Rectal smooth muscle tissue (tissue), 1 donor: Measurements from ENCODE around the gene ADAMTS12.

ENCODE experiments used
- H3K27ac ChIP-seq: one replicate; pipeline ENCODE4 v1.7.0; 2013; ENCODE audit warnings: low read depth, low read length, inconsistent platforms
- H3K27me3 ChIP-seq: one replicate; pipeline ENCODE4 v1.7.0; 2013; ENCODE audit warnings: low read length; ENCODE audit not compliant: control insufficient read depth, insufficient read depth
- H3K36me3 ChIP-seq: one replicate; pipeline ENCODE4 v1.7.0; 2013; ENCODE audit warnings: low read length; ENCODE audit not compliant: control insufficient read depth, insufficient read depth
- H3K4me1 ChIP-seq: one replicate; pipeline ENCODE4 v1.7.0; 2013; ENCODE audit warnings: low read length; ENCODE audit not compliant: control insufficient read depth, insufficient read depth
- H3K4me3 ChIP-seq: one replicate; pipeline ENCODE4 v1.7.0; 2013; ENCODE audit warnings: low read length
- H3K9ac ChIP-seq: one replicate; pipeline ENCODE4 v1.7.0; 2013; ENCODE audit warnings: low read length

The ADAMTS12 gene

GRCh38 chr5:33785571-33785970 lies 106.2 kb downstream of the ADAMTS12 start:
- Histone ChIP-seq H3K27me3 (no peaks in the 10 kb centered on the region), H3K4me1 (no peaks in the 10 kb centered on the region), H3K27ac (no peak overlapping the region), H3K36me3 (no peaks in the 10 kb centered on the region), H3K9ac (no peak overlapping the region), H3K4me3 (no peak overlapping the region)

GRCh38 chr5:33781286-33781685 lies 110.5 kb downstream of the ADAMTS12 start:
- Histone ChIP-seq H3K9ac (no peak overlapping the region), H3K27me3 (no peaks in the 10 kb centered on the region), H3K36me3 (no peaks in the 10 kb centered on the region), H3K4me3 (no peak overlapping the region), H3K27ac (no peak overlapping the region), H3K4me1 (no peaks in the 10 kb centered on the region)

GRCh38 chr5:33776151-33776660 lies 115.6 kb downstream of the ADAMTS12 start:
- no peaks in the 10 kb centered on the region for H3K27me3 ChIP-seq
- H3K4me1 ChIP-seq, result no peaks in the 10 kb centered on the region
- no peaks in the 10 kb centered on the region for H3K36me3 ChIP-seq
- no peak overlapping the region for H3K4me3 ChIP-seq
- H3K27ac ChIP-seq, result no peak overlapping the region
- no peak overlapping the region for H3K9ac ChIP-seq

- H3K9ac ChIP-seq, result no peak overlapping the region
- H3K4me3 ChIP-seq, result no peak overlapping the region
- no peaks in the 10 kb centered on the region for H3K36me3 ChIP-seq
- H3K27me3 ChIP-seq, result no peaks in the 10 kb centered on the region
- no peak overlapping the region for H3K27ac ChIP-seq
- no peaks in the 10 kb centered on the region for H3K4me1 ChIP-seq
Measured at GRCh38 chr5:33774341-33774740, 117.4 kb downstream of the ADAMTS12 start.

GRCh38 chr5:33772380-33772897 lies 119.4 kb downstream of the ADAMTS12 start:
- Histone ChIP-seq H3K9ac (no peak overlapping the region), H3K4me3 (no peak overlapping the region), H3K27me3 (no peaks in the 10 kb centered on the region), H3K36me3 (no peaks in the 10 kb centered on the region), H3K4me1 (no peaks in the 10 kb centered on the region), H3K27ac (no peak overlapping the region)

DNA sequence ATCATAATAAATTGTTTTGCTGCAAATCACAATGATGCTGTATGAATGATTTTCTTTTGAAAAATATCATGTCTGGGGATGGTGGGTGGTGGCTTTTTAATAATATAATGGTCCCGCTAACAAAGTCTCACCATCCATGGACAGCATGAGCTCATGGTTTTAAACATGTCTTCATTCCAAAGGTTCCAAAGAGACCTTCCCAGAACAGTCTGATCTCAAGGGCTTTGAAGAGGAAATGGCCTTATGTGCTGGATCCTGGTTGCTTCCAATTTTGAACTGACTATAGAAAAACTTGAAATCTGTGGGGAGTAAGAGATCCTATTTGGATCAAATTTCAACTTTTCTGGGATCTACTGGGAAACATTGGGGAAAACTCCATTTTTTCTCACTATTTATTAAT lies 121.8 kb downstream of the ADAMTS12 start:
- Histone ChIP-seq H3K4me1 (no peaks in the 10 kb centered on the region), H3K36me3 (no peaks in the 10 kb centered on the region), H3K9ac (no peak overlapping the region), H3K27me3 (no peaks in the 10 kb centered on the region), H3K27ac (no peak overlapping the region), H3K4me3 (no peak overlapping the region)

DNA sequence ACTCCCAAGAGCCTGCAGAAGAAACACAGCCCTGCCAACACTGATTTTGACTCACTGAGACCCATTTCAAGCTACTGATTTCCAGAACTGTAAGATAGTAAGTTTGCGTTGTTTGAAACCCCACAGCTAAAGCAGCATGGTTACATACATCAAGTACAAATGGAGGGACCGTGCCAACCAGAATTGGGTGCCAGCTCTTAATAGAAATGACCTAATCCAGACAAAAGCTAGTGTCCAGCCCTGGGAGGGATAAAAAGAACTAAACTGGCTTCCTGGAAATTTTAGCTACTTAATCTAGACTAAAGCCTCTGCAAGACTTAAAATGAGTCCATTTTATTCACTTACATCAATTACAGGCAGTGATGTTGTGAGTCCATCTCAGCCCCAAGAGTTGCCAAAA lies 122.6 kb downstream of the ADAMTS12 start:
- no peaks in the 10 kb centered on the region for H3K27me3 ChIP-seq
- H3K9ac ChIP-seq, result no peak overlapping the region
- H3K27ac ChIP-seq, result no peak overlapping the region
- H3K4me1 ChIP-seq, result no peaks in the 10 kb centered on the region
- no peak overlapping the region for H3K4me3 ChIP-seq
- no peaks in the 10 kb centered on the region for H3K36me3 ChIP-seq

DNA sequence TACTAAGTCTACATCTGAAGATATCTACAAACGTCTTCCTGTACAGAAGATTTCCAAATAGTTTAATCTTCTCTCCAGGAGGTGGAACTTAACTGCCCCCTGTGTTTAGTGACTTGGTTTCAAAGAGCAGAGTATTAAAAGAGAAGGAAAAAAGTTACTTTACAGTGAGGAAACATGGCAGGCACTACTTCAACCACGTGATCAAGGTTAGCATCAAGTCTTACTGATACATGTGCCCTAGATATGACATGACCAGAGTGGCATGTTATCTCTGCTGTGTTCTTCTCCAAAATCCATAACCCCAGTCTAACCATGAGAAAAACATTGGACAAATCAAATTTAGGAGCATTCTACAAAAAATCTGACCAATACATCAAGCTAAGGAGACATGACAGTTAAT lies 125.8 kb downstream of the ADAMTS12 start:
- Histone ChIP-seq H3K4me3 (no peak overlapping the region), H3K36me3 (no peaks in the 10 kb centered on the region), H3K27me3 (no peaks in the 10 kb centered on the region)

DNA sequence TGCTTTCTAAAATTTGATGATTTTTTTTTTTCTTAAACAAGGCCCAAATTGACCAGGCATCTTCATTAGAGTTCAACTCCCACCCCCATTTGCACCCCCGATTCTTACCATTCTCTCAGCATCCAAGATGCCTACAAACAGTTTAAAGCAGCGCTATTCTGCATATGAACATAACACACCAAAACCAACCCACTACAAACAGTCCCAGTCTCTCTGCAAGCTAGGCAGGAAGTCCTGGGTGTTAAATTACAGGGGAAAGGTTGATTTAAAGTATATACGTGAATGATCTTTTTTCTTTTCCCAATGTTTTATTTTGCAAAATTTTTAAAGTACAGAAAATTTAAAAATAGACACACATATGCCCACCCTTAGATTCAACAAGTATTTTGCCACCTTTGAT lies 127.0 kb downstream of the ADAMTS12 start:
- no peaks in the 10 kb centered on the region for H3K4me1 ChIP-seq

More for the DNA sequence above, 125.8 kb downstream of the ADAMTS12 start:
- Histone ChIP-seq H3K4me1 (no peaks in the 10 kb centered on the region), H3K9ac (no peak overlapping the region), H3K27ac (no peak overlapping the region)

GRCh38 chr5:33763435-33763834 lies 128.4 kb downstream of the ADAMTS12 start:
- Histone ChIP-seq H3K9ac (no peak overlapping the region), H3K4me3 (no peak overlapping the region), H3K27me3 (no peaks in the 10 kb centered on the region), H3K4me1 (no peaks in the 10 kb centered on the region), H3K27ac (no peak overlapping the region), H3K36me3 (no peaks in the 10 kb centered on the region)

More for the DNA sequence above, 127.0 kb downstream of the ADAMTS12 start:
- H3K4me3 ChIP-seq, result no peak overlapping the region
- H3K27me3 ChIP-seq, result no peaks in the 10 kb centered on the region
- H3K36me3 ChIP-seq, result no peaks in the 10 kb centered on the region
- H3K27ac ChIP-seq, result no peak overlapping the region
- H3K9ac ChIP-seq, result no peak overlapping the region

- Histone ChIP-seq H3K36me3 (no peaks in the 10 kb centered on the region), H3K4me3 (no peak overlapping the region)
Measured at GRCh38 chr5:33762859-33763258, 128.9 kb downstream of the ADAMTS12 start.

DNA sequence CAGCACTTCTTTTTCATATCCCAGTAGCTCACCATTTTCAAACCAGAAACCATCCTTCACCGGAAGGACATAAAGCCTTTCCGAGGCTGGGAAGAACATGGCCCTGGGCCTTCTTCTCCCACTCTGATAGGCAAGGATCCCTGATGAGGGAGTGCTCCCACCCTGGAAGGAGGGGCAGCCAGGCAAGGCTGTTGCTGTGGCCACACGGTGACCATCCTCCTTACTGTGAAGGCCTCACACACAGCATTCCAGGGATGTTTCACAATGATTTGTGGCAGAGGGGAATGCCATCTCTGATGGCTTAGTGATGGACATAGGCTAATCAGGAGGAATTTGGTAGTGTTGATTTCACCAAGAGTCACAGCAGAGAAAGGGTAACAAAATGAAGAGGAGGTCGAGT lies 130.7 kb downstream of the ADAMTS12 start:
- H3K4me1 ChIP-seq, result no peaks in the 10 kb centered on the region
- no peak overlapping the region for H3K27ac ChIP-seq
- no peaks in the 10 kb centered on the region for H3K27me3 ChIP-seq
- H3K36me3 ChIP-seq, result no peaks in the 10 kb centered on the region
- H3K4me3 ChIP-seq, result no peak overlapping the region
- H3K9ac ChIP-seq, result no peak overlapping the region

More at GRCh38 chr5:33762859-33763258, 128.9 kb downstream of the ADAMTS12 start:
- H3K9ac ChIP-seq, result no peak overlapping the region
- H3K27me3 ChIP-seq, result no peaks in the 10 kb centered on the region
- H3K4me1 ChIP-seq, result no peaks in the 10 kb centered on the region
- H3K27ac ChIP-seq, result no peak overlapping the region

DNA sequence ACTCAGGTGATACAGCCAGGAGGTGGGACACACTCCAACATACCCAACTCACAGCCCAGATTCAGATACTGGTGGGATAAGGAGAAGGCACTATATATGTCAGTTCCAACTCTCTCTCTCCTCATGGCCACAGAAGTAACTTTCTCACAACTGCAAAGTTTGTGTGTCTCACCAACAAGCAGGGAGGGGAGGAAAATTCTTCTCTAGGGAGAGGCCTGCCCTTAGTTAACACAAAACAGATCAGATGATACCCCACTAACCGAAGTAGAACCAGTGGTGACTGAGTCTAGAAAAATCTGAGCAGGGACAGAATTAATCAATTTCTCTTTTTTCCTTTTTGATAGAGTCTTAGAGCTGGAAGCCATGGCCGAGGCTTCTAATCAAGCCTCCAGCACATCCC lies 133.1 kb downstream of the ADAMTS12 start:
- H3K4me1 ChIP-seq, result no peaks in the 10 kb centered on the region
- H3K27me3 ChIP-seq, result no peaks in the 10 kb centered on the region
- no peak overlapping the region for H3K27ac ChIP-seq
- no peak overlapping the region for H3K4me3 ChIP-seq
- no peak overlapping the region for H3K9ac ChIP-seq
- no peaks in the 10 kb centered on the region for H3K36me3 ChIP-seq
